HCT116 (cell line): ENCODE results near the gene WDSUB1. TPM values are rescaled to one million over a fixed set of nuclear protein-coding genes. Genes with fewer than 3 reads are reported as not detected.

Experiments
- ATAC-seq: fragments of 200-7000 bp; cut with Tn5 transposase; 2 replicates; pipeline ENCODE4 v1.9.1; 2020; ENCODE audit warnings: mild to moderate bottlenecking, moderate library complexity
- BruUV-seq: library from RNA; stranded (reverse); fragments of 400-500 nt; replicated peaks from 2 replicates; lab custom pipeline; 2021; lab: Mats Ljungman, UMichigan
- CTCF ChIA-PET: fragments of 300-600 bp; sonication (Branson Sonifier 250); formaldehyde crosslinking; loops from one replicate; lab custom pipeline; 2021; ENCODE audit warnings: antibody characterized with exemption; lab: Charles Lee
- POLR2A ChIA-PET: fragments of 300-600, 350-600 bp; sonication (Branson Sonifier 250); formaldehyde crosslinking; loops from one replicate; lab custom pipeline; 2021; ENCODE audit warnings: antibody characterized with exemption; lab: Charles Lee
- RAD21 ChIA-PET, 2 experiments: fragments of 300-600 bp; sonication (Branson Sonifier 250); formaldehyde crosslinking; loops; one replicate each; lab custom pipeline; 2023; ENCODE audit warnings: low total read pairs in 2 of 2; ENCODE audit not compliant: uncharacterized antibody in 2 of 2, unreplicated experiment in 2 of 2, low non-redundant PET in 1 of 2; lab: Charles Lee
- DNase-seq: peaks from one replicate; pipeline ENCODE4 v3.0.0-alpha.2; 2010; ENCODE audit warnings: low read depth, low spot score
- H2AFZ ChIP-seq: fragments of 200-600 bp; shearing (Covaris generic), sonication (generic); 2 replicates; pipeline ENCODE4 v1.6.1; 2017; ENCODE audit warnings: low read depth, mixed run types, mixed read lengths, antibody characterized with exemption, low read length; ENCODE audit not compliant: poor library complexity, severe bottlenecking
- H3K27ac ChIP-seq: 2 replicates; pipeline ENCODE4 v1.5.1; 2012; ENCODE audit warnings: low read depth, low read length
- H3K27me3 ChIP-seq: fragments of 200-600 bp; sonication (generic); 2 replicates; pipeline ENCODE4 v1.6.1; 2016; ENCODE audit warnings: mixed run types, low read length, mixed read lengths; ENCODE audit not compliant: insufficient read depth
- H3K36me3 ChIP-seq, 2 experiments: fragments of 200-500 bp in 1 of 2; fragments of 200-600 bp in 1 of 2; sonication (Bioruptor generic) in 1 of 2; sonication (generic) in 1 of 2; 2 replicates each; pipeline versions ENCODE4 v1.5.1 to v1.6.1; 2014 to 2016; ENCODE audit warnings: low read length in 2 of 2, inconsistent platforms in 1 of 2, mixed read lengths in 1 of 2, mixed run types in 1 of 2; ENCODE audit not compliant: insufficient read depth in 2 of 2, control insufficient read depth in 1 of 2
- H3K4me1 ChIP-seq, 2 experiments: fragments of 200-600 bp in 1 of 2; sonication (generic) in 1 of 2; 2 replicates each; pipeline versions ENCODE4 v1.5.1 to v1.6.1; 2012 to 2017; ENCODE audit warnings: low read length in 2 of 2, inconsistent platforms in 1 of 2, mild to moderate bottlenecking in 1 of 2, mixed read lengths in 1 of 2, mixed run types in 1 of 2, moderate library complexity in 1 of 2; ENCODE audit not compliant: insufficient read depth in 2 of 2, control insufficient read depth in 1 of 2
- H3K4me2 ChIP-seq: fragments of 200-600 bp; sonication (generic); 2 replicates; pipeline ENCODE4 v1.6.1; 2017; ENCODE audit warnings: mixed run types, low read length, mixed read lengths
- H3K4me3 ChIP-seq, 2 experiments: fragments of 200-600 bp in 1 of 2; sonication (generic) in 1 of 2; replicated peaks in 1 of 2; 2 replicates each; pipeline ENCODE4 v1.5.1; 2011 to 2016; ENCODE audit warnings: low read length in 2 of 2, control low read depth in 1 of 2, low read depth in 1 of 2, mild to moderate bottlenecking in 1 of 2, mixed read lengths in 1 of 2, mixed run types in 1 of 2
- H3K79me2 ChIP-seq: fragments of 200-600 bp; sonication (generic); 2 replicates; pipeline ENCODE4 v1.6.1; 2017; ENCODE audit warnings: mild to moderate bottlenecking, mixed run types, low read length, moderate library complexity, mixed read lengths; ENCODE audit not compliant: insufficient read depth
- H3K9ac ChIP-seq: fragments of 200-600 bp; sonication (generic); 2 replicates; pipeline ENCODE4 v1.6.1; 2016; ENCODE audit warnings: low read length, mixed read lengths
- H3K9me2 ChIP-seq: fragments of 200-600 bp; sonication (generic), shearing (Covaris generic); 2 replicates; pipeline ENCODE4 v1.6.1; 2017; ENCODE audit warnings: mixed run types, mild to moderate bottlenecking, moderate library complexity; ENCODE audit not compliant: insufficient read depth
- H3K9me3 ChIP-seq, 2 experiments: fragments of 200-500 bp in 1 of 2; fragments of 200-600 bp in 1 of 2; sonication (Bioruptor generic) in 1 of 2; sonication (generic) in 1 of 2; 2 replicates each; pipeline ENCODE4 v1.6.1; 2014 to 2017; ENCODE audit warnings: low read length in 2 of 2, mixed read lengths in 2 of 2, inconsistent platforms in 1 of 2, low read depth in 1 of 2, mild to moderate bottlenecking in 1 of 2, mixed run types in 1 of 2, moderate library complexity in 1 of 2; ENCODE audit not compliant: control insufficient read depth in 1 of 2, insufficient read depth in 1 of 2
- H4K20me1 ChIP-seq: fragments of 200-600 bp; sonication (generic), shearing (Covaris generic); 2 replicates; pipeline ENCODE4 v1.6.1; 2017; ENCODE audit warnings: mixed run types, mild to moderate bottlenecking, moderate library complexity; ENCODE audit not compliant: insufficient read depth
- CBX3 ChIP-seq: IDR thresholded peaks from 2 replicates; pipeline ENCODE4 v1.6.1; 2012; ENCODE audit warnings: low read depth
- EGR1 ChIP-seq: IDR thresholded peaks from 2 replicates; pipeline ENCODE4 v1.6.1; 2012; ENCODE audit warnings: low read depth
- EZH2 ChIP-seq: fragments of 200-600 bp; sonication (generic); IDR thresholded peaks from 2 replicates; pipeline ENCODE4 v1.6.1; 2017; ENCODE audit warnings: antibody characterized with exemption, mixed run types
- FOSL1 ChIP-seq: IDR thresholded peaks from 2 replicates; pipeline ENCODE4 v1.6.1; 2012; ENCODE audit warnings: low read depth
- POLR2A ChIP-seq: IDR thresholded peaks from 2 replicates; pipeline ENCODE4 v1.7.0; 2011; ENCODE audit warnings: borderline replicate concordance; ENCODE audit not compliant: insufficient read depth, insufficient read length; ENCODE audit errors: extremely low read depth
- POLR2AphosphoS5 ChIP-seq: IDR thresholded peaks from 2 replicates; pipeline ENCODE4 v1.6.1; 2011; ENCODE audit warnings: mild to moderate bottlenecking, low read depth, low read length, moderate library complexity
- SIN3A ChIP-seq: IDR thresholded peaks from 2 replicates; pipeline ENCODE4 v1.6.1; 2012; ENCODE audit warnings: low read depth
- SP1 ChIP-seq: IDR thresholded peaks from 2 replicates; pipeline ENCODE4 v1.6.1; 2012; ENCODE audit warnings: low read depth
- SRF ChIP-seq: IDR thresholded peaks from 2 replicates; pipeline ENCODE4 v1.6.1; 2012; ENCODE audit warnings: low read depth
- TCF7L2 ChIP-seq: IDR thresholded peaks from 2 replicates; pipeline ENCODE4 v1.7.0; 2011; ENCODE audit warnings: borderline replicate concordance, inconsistent platforms; ENCODE audit not compliant: insufficient read depth, insufficient read length; ENCODE audit errors: extremely low read depth
- YY1 ChIP-seq: IDR thresholded peaks from 2 replicates; pipeline ENCODE4 v1.6.1; 2011; ENCODE audit warnings: low read length, low read depth, moderate library complexity, mild to moderate bottlenecking; ENCODE audit not compliant: insufficient replicate concordance; ENCODE audit errors: extremely low read depth
- ZFX ChIP-seq: fragments of 450-650 bp; IDR thresholded peaks from 2 replicates; pipeline ENCODE4 v1.6.1; 2017
- ZNF274 ChIP-seq: fragments of 200-500 bp; sonication (Bioruptor generic); IDR thresholded peaks from 2 replicates; pipeline ENCODE4 v1.6.1; 2014; ENCODE audit warnings: mild to moderate bottlenecking, low read depth, low read length, inconsistent platforms
- intact Hi-C: fragments of 100-400 bp; cut with micrococcal nuclease; formaldehyde crosslinking; loops from 2 replicates; pipeline ENCODE4 v1.10.0; 2022
- total RNA-seq: library from RNA; stranded (reverse); gene quantifications from one replicate; pipeline ENCODE4 v1.2.1, GENCODE V29; 2021; ENCODE audit not compliant: unreplicated experiment
- TF ChIP-seq, protein P1 (sequence below): IDR thresholded peaks from 2 replicates; pipeline ENCODE4 v1.6.1; 2011; ENCODE audit warnings: mild to moderate bottlenecking, low read length, moderate library complexity; ENCODE audit not compliant: insufficient replicate concordance; ENCODE audit errors: extremely low read depth
- TF ChIP-seq, protein P2 (sequence below): IDR thresholded peaks from 2 replicates; pipeline ENCODE4 v1.6.1; 2012
- TF ChIP-seq, protein P3 (sequence below), 3 experiments: fragments of 200-600 bp in 1 of 3; sonication (generic) in 1 of 3; IDR thresholded peaks in 2 of 3; conservative IDR thresholded peaks in 1 of 3; 2 replicates each; pipeline ENCODE4 v1.5.1; 2012 to 2017; ENCODE audit warnings: low read depth in 2 of 3, low read length in 2 of 3, antibody characterized with exemption in 1 of 3, borderline replicate concordance in 1 of 3, control low read depth in 1 of 3, mild to moderate bottlenecking in 1 of 3, mixed read lengths in 1 of 3, mixed run types in 1 of 3, moderate library complexity in 1 of 3; ENCODE audit not compliant: insufficient read depth in 1 of 3
- TF ChIP-seq, protein P4 (sequence below): IDR thresholded peaks from 2 replicates; pipeline ENCODE4 v1.6.1; 2012
- TF ChIP-seq, protein P5 (sequence below): IDR thresholded peaks from 2 replicates; pipeline ENCODE4 v1.6.1; 2012; ENCODE audit warnings: low read depth

Gene WDSUB1
- total RNA-seq, 1 experiment from 2014 or later, result 8.8 TPM

DNA sequence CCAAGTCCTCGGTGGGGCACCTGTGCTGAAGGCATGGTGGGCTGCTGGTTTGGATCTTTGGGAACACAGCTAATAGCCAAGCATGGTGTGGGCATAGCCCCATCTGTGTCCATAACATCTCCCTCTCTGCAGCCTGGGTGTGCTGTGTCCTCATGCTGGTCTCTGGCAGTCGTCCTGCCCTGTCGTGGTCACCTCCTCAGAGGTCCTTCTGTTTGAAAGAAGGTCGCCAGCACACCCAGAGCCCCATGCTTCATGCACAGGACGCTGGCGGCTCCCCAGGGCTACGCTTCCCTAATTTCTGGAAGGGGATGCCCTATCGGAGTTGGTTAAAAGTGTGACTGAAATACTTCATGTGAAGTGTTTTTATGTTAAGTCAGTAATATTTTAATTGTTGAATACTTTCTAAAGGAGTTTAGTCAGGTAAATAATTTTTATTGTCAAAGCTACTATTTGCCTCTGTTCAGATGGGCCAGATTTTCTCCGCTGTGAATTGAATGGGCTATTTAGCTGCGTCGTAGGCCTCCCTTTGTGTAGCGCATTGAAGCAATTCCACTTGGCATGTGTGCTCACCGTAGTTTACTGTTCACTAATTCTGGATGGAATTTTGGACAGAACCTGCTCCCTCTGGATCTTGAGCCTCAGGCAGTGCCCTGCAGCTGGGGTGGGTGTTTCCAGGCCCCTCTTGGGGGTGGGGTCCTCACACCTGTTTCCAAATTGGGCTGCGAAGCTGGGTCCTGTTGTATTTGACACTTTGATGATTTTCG lies 81.9 kb downstream of the WDSUB1 start:
- Histone ChIP-seq H2AFZ (no peak overlapping the region), H3K79me2 (no peaks in the 10 kb centered on the region), H3K27ac (no peak overlapping the region), H3K4me3 (no peak overlapping the region), H3K9ac (no peak overlapping the region), H3K9me2 (no peaks in the 10 kb centered on the region), H3K27me3 (no peaks in the 10 kb centered on the region), H4K20me1 (no peaks in the 10 kb centered on the region), H3K36me3 (no peaks in the 10 kb centered on the region; a peak in 1 of 4 replicates), H3K4me2 (no peak overlapping the region), H3K9me3 (no peaks in the 10 kb centered on the region), H3K4me1 (no peaks in the 10 kb centered on the region)
- TF ChIP-seq, protein P1, sequence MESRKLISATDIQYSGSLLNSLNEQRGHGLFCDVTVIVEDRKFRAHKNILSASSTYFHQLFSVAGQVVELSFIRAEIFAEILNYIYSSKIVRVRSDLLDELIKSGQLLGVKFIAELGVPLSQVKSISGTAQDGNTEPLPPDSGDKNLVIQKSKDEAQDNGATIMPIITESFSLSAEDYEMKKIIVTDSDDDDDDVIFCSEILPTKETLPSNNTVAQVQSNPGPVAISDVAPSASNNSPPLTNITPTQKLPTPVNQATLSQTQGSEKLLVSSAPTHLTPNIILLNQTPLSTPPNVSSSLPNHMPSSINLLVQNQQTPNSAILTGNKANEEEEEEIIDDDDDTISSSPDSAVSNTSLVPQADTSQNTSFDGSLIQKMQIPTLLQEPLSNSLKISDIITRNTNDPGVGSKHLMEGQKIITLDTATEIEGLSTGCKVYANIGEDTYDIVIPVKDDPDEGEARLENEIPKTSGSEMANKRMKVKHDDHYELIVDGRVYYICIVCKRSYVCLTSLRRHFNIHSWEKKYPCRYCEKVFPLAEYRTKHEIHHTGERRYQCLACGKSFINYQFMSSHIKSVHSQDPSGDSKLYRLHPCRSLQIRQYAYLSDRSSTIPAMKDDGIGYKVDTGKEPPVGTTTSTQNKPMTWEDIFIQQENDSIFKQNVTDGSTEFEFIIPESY, result no peak
- TF ChIP-seq SRF (no peak), EZH2 (no peak), TCF7L2 (no peak), CBX3 (no peak), POLR2AphosphoS5 (no peak), POLR2A (no peak), ZFX (no peak), SIN3A (no peak), ZNF274 (no peak), SP1 (no peak), FOSL1 (no peak), EGR1 (no peak), YY1 (no peak)
- TF ChIP-seq, protein P2, sequence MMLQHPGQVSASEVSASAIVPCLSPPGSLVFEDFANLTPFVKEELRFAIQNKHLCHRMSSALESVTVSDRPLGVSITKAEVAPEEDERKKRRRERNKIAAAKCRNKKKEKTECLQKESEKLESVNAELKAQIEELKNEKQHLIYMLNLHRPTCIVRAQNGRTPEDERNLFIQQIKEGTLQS, result no peak
- TF ChIP-seq, protein P3, sequence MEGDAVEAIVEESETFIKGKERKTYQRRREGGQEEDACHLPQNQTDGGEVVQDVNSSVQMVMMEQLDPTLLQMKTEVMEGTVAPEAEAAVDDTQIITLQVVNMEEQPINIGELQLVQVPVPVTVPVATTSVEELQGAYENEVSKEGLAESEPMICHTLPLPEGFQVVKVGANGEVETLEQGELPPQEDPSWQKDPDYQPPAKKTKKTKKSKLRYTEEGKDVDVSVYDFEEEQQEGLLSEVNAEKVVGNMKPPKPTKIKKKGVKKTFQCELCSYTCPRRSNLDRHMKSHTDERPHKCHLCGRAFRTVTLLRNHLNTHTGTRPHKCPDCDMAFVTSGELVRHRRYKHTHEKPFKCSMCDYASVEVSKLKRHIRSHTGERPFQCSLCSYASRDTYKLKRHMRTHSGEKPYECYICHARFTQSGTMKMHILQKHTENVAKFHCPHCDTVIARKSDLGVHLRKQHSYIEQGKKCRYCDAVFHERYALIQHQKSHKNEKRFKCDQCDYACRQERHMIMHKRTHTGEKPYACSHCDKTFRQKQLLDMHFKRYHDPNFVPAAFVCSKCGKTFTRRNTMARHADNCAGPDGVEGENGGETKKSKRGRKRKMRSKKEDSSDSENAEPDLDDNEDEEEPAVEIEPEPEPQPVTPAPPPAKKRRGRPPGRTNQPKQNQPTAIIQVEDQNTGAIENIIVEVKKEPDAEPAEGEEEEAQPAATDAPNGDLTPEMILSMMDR (IDR thresholded peaks at IDR 0.05 in 2 of 3, conservative IDR thresholded peaks at IDR 0.05 in 1 of 3; ENCODE audit: borderline replicate concordance in 1 of 3, insufficient read depth in 1 of 3, low read depth in 2 of 3, low read length in 2 of 3), result no peak
- TF ChIP-seq, protein P4, sequence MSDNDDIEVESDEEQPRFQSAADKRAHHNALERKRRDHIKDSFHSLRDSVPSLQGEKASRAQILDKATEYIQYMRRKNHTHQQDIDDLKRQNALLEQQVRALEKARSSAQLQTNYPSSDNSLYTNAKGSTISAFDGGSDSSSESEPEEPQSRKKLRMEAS, result no peak
- TF ChIP-seq, protein P5, sequence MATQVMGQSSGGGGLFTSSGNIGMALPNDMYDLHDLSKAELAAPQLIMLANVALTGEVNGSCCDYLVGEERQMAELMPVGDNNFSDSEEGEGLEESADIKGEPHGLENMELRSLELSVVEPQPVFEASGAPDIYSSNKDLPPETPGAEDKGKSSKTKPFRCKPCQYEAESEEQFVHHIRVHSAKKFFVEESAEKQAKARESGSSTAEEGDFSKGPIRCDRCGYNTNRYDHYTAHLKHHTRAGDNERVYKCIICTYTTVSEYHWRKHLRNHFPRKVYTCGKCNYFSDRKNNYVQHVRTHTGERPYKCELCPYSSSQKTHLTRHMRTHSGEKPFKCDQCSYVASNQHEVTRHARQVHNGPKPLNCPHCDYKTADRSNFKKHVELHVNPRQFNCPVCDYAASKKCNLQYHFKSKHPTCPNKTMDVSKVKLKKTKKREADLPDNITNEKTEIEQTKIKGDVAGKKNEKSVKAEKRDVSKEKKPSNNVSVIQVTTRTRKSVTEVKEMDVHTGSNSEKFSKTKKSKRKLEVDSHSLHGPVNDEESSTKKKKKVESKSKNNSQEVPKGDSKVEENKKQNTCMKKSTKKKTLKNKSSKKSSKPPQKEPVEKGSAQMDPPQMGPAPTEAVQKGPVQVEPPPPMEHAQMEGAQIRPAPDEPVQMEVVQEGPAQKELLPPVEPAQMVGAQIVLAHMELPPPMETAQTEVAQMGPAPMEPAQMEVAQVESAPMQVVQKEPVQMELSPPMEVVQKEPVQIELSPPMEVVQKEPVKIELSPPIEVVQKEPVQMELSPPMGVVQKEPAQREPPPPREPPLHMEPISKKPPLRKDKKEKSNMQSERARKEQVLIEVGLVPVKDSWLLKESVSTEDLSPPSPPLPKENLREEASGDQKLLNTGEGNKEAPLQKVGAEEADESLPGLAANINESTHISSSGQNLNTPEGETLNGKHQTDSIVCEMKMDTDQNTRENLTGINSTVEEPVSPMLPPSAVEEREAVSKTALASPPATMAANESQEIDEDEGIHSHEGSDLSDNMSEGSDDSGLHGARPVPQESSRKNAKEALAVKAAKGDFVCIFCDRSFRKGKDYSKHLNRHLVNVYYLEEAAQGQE, result no peak
- ChIA-PET CTCF (no interaction called here), RAD21 (no interaction called here), POLR2A (no interaction called here)
- BruUV-seq, result no TSS peak
- ATAC-seq (no peak), DNase-seq (no peak)
- intact Hi-C loops, result no loop called here
